GM12873 (cell line): Measurements from ENCODE around the gene LINGO3.

Experiments used
- TF ChIP-seq, protein P1 (sequence below): IDR thresholded peaks from 2 replicates; pipeline ENCODE4 v1.5.1; 2012; ENCODE audit warnings: low read depth, mild to moderate bottlenecking, moderate library complexity, low read length, control low read depth; ENCODE audit not compliant: insufficient read depth; ENCODE audit errors: missing control alignments

The LINGO3 gene

GRCh38 chr19:2266183-2266993 is 41.6 kb downstream of the LINGO3 start:
- TF ChIP-seq, protein P1, sequence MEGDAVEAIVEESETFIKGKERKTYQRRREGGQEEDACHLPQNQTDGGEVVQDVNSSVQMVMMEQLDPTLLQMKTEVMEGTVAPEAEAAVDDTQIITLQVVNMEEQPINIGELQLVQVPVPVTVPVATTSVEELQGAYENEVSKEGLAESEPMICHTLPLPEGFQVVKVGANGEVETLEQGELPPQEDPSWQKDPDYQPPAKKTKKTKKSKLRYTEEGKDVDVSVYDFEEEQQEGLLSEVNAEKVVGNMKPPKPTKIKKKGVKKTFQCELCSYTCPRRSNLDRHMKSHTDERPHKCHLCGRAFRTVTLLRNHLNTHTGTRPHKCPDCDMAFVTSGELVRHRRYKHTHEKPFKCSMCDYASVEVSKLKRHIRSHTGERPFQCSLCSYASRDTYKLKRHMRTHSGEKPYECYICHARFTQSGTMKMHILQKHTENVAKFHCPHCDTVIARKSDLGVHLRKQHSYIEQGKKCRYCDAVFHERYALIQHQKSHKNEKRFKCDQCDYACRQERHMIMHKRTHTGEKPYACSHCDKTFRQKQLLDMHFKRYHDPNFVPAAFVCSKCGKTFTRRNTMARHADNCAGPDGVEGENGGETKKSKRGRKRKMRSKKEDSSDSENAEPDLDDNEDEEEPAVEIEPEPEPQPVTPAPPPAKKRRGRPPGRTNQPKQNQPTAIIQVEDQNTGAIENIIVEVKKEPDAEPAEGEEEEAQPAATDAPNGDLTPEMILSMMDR: no peak

DNA sequence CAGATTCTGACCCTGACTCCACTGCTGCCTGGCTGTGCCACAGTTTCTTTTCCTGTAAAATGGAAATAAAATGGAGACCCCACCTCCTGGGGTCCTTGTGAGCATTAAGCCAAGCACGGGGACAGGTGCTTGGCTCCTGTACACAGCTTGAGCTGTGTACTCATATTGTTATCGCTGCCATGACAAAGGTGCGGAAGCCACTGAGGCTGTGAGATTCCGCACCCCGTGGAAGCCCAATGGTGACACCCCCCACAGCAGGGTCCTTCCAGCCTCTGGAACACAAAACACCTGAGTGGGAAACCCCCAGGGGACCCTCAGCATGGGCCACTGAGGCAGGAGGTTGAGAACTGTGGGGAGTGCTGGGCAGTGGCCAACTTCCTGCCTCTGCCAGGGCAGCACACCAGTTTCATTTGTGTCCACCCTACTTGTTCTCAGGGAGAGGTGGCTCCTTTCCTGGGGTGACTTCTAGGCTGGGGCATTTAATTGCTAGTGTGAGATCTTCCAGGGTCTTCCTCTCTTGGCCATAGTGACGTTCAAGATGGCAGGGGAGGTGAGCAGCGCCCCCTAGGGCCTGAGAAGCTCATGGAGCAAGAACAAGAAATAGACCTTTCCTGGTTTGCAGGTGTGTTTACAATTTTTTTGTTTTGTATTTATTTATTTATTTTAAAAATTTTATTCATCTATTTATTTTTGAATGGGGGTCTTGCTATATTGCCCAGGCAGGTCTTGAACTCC is 46.3 kb downstream of the LINGO3 start:
- TF ChIP-seq, protein P1: peak; percentile 72

GRCh38 chr19:2260341-2260805 is 47.6 kb downstream of the LINGO3 start:
- TF ChIP-seq, protein P1: no peak

GRCh38 chr19:2259336-2259735 is 48.6 kb downstream of the LINGO3 start:
- TF ChIP-seq, protein P1: no peak
